ENCODE data around the gene SLC25A4.
A peak's percentile ranks its signal among the peaks of the same experiment; 100 is the strongest.

SLC25A4 gene

GRCh38 chr4:185137233-185137925, 5.7 kb upstream of the SLC25A4 start:
- Histone ChIP-seq H3K36me3 (ENCODE audit: control insufficient read depth, insufficient read depth, low read length) (no peaks in the 10 kb centered on the region), H3K4me3 (replicated peaks; ENCODE audit: low read depth, low read length) (no peak overlapping the region), H3K27me3 (replicated peaks; ENCODE audit: control insufficient read depth, insufficient read depth, low read length) (no peaks in the 10 kb centered on the region)
- no peak for TF ChIP-seq CTCF (IDR thresholded peaks at IDR 0.05; ENCODE audit: insufficient read depth, low read length, poor library complexity, severe bottlenecking)
- no peak for DNase-seq (ENCODE audit: extremely low read depth, insufficient read length)

- H3K27me3 ChIP-seq (replicated peaks; ENCODE audit: control insufficient read depth, insufficient read depth, low read length), result no peaks in the 10 kb centered on the region
- TF ChIP-seq CTCF (IDR thresholded peaks at IDR 0.05; ENCODE audit: insufficient read depth, low read length, poor library complexity, severe bottlenecking), result no peak
- DNase-seq (ENCODE audit: extremely low read depth, insufficient read length), result no peak
Observed at GRCh38 chr4:185138161-185138560, 4.9 kb upstream of the SLC25A4 start.

GRCh38 chr4:185139736-185140135, 3.3 kb upstream of the SLC25A4 start:
- no peak for DNase-seq (ENCODE audit: extremely low read depth, insufficient read length)
- Histone ChIP-seq H3K27me3 (replicated peaks; ENCODE audit: control insufficient read depth, insufficient read depth, low read length) (no peaks in the 10 kb centered on the region), H3K4me3 (replicated peaks; ENCODE audit: low read depth, low read length) (no peak overlapping the region), H3K36me3 (ENCODE audit: control insufficient read depth, insufficient read depth, low read length) (peaks cover under 1% of the 10 kb centered on the region; the same call in 1 of the 2 replicates)
- no peak for TF ChIP-seq CTCF (IDR thresholded peaks at IDR 0.05; ENCODE audit: insufficient read depth, low read length, poor library complexity, severe bottlenecking)

More at GRCh38 chr4:185138161-185138560, 4.9 kb upstream of the SLC25A4 start:
- Histone ChIP-seq H3K36me3 (ENCODE audit: control insufficient read depth, insufficient read depth, low read length) (no peaks in the 10 kb centered on the region), H3K4me3 (replicated peaks; ENCODE audit: low read depth, low read length) (no peak overlapping the region)

- no peak for TF ChIP-seq CTCF (IDR thresholded peaks at IDR 0.05; ENCODE audit: insufficient read depth, low read length, poor library complexity, severe bottlenecking)
- Histone ChIP-seq H3K4me3 (replicated peaks; ENCODE audit: low read depth, low read length) (no peak overlapping the region), H3K27me3 (replicated peaks; ENCODE audit: control insufficient read depth, insufficient read depth, low read length) (no peaks in the 10 kb centered on the region), H3K36me3 (ENCODE audit: control insufficient read depth, insufficient read depth, low read length) (peaks cover 8% of the 10 kb centered on the region)
- no peak for DNase-seq (ENCODE audit: extremely low read depth, insufficient read length)
Observed at GRCh38 chr4:185141777-185142176, 1.3 kb upstream of the SLC25A4 start.

- DNase-seq (ENCODE audit: extremely low read depth, insufficient read length), result no peak
- TF ChIP-seq CTCF (IDR thresholded peaks at IDR 0.05; ENCODE audit: insufficient read depth, low read length, poor library complexity, severe bottlenecking), result no peak
- Histone ChIP-seq H3K4me3 (replicated peaks; ENCODE audit: low read depth, low read length) (peak overlapping the region; percentile 76), H3K36me3 (ENCODE audit: control insufficient read depth, insufficient read depth, low read length) (peaks cover 8% of the 10 kb centered on the region), H3K27me3 (replicated peaks; ENCODE audit: control insufficient read depth, insufficient read depth, low read length) (no peaks in the 10 kb centered on the region)
Observed at GRCh38 chr4:185142564-185142911, 528 bp upstream of the SLC25A4 start.

- no peaks in the 10 kb centered on the region for H3K27me3 ChIP-seq (replicated peaks; ENCODE audit: control insufficient read depth, insufficient read depth, low read length)
- H3K36me3 ChIP-seq (ENCODE audit: control insufficient read depth, insufficient read depth, low read length), result peaks cover 8% of the 10 kb centered on the region
- peak overlapping the region; percentile 76 for H3K4me3 ChIP-seq (replicated peaks; ENCODE audit: low read depth, low read length)
- no peak for TF ChIP-seq CTCF (IDR thresholded peaks at IDR 0.05; ENCODE audit: insufficient read depth, low read length, poor library complexity, severe bottlenecking)
- no peak for DNase-seq (ENCODE audit: extremely low read depth, insufficient read length)
Observed at GRCh38 chr4:185143601-185143969, 519 bp downstream of the SLC25A4 start.

All from GM06990 (cell line).